A673 (cell line): ENCODE data around the gene AFAP1L1. TPM values are rescaled to one million over a fixed set of nuclear protein-coding genes. Genes with fewer than 3 reads are reported as not detected.

ENCODE experiments used
- BruUV-seq: library from RNA; stranded (reverse); fragments of 400-500 nt; replicated peaks from 2 replicates; lab custom pipeline; 2021; lab: Mats Ljungman, UMichigan
- CTCF ChIA-PET: fragments of 300-600 bp; sonication (Branson Sonifier 250); formaldehyde crosslinking; loops from one replicate; lab custom pipeline; 2022; ENCODE audit warnings: antibody characterized with exemption; lab: Charles Lee
- POLR2A ChIA-PET: fragments of 300-600 bp; sonication (Branson Sonifier 250); formaldehyde crosslinking; loops from one replicate; lab custom pipeline; 2022; ENCODE audit warnings: antibody characterized with exemption; ENCODE audit not compliant: low non-redundant PET; lab: Charles Lee
- DNase-seq: peaks from one replicate; pipeline ENCODE4 v3.0.0-alpha.2; 2015; ENCODE audit warnings: low spot score
- H3K27ac ChIP-seq: fragments of 200-600 bp; sonication (generic); 2 replicates; pipeline ENCODE4 v1.5.1; 2016; ENCODE audit warnings: mixed run types, low read depth, mild to moderate bottlenecking, mixed read lengths, antibody characterized with exemption, low read length; ENCODE audit not compliant: poor library complexity, severe bottlenecking
- H3K27me3 ChIP-seq: fragments of 200-600 bp; sonication (generic); replicated peaks from 2 replicates; pipeline ENCODE4 v1.6.1; 2017; ENCODE audit warnings: mixed run types, low read depth, mild to moderate bottlenecking, mixed read lengths, antibody characterized with exemption, low read length; ENCODE audit not compliant: insufficient read depth, poor library complexity
- H3K36me3 ChIP-seq: fragments of 200-600 bp; sonication (generic); 2 replicates; pipeline ENCODE4 v1.6.1; 2016; ENCODE audit warnings: mixed run types, mild to moderate bottlenecking, mixed read lengths, antibody characterized with exemption, low read length; ENCODE audit not compliant: insufficient read depth, poor library complexity, severe bottlenecking
- H3K4me1 ChIP-seq: fragments of 200-600 bp; sonication (generic); 2 replicates; pipeline ENCODE4 v1.6.1; 2017; ENCODE audit warnings: mixed run types, mild to moderate bottlenecking, mixed read lengths, antibody characterized with exemption, low read length; ENCODE audit not compliant: insufficient read depth, poor library complexity, severe bottlenecking
- H3K4me3 ChIP-seq: fragments of 200-600 bp; sonication (generic); 2 replicates; pipeline ENCODE4 v1.5.1; 2016; ENCODE audit warnings: low read depth, mixed run types, mild to moderate bottlenecking, mixed read lengths, low read length; ENCODE audit not compliant: poor library complexity, severe bottlenecking
- H3K9me3 ChIP-seq: fragments of 200-600 bp; sonication (generic); 2 replicates; pipeline ENCODE4 v1.6.1; 2016; ENCODE audit warnings: mixed run types, low read depth, mild to moderate bottlenecking, mixed read lengths, antibody characterized with exemption, low read length; ENCODE audit not compliant: poor library complexity, severe bottlenecking
- EZH2 ChIP-seq: fragments of 200-600 bp; sonication (generic); IDR thresholded peaks from 2 replicates; pipeline ENCODE4 v1.6.1; 2017; ENCODE audit warnings: borderline replicate concordance, low read depth, mild to moderate bottlenecking, mixed read lengths, antibody characterized with exemption, low read length; ENCODE audit not compliant: poor library complexity, severe bottlenecking
- intact Hi-C: fragments of 100-400 bp; cut with micrococcal nuclease; formaldehyde crosslinking; loops from one replicate; pipeline ENCODE4 v1.10.0; 2022; ENCODE audit not compliant: unreplicated experiment
- total RNA-seq: library from RNA; stranded (reverse); gene quantifications from 2 replicates; pipeline ENCODE4 v1.2.3, GENCODE V29; 2021
- TF ChIP-seq, protein P1 (sequence below): fragments of 300-800, 200-600 bp; sonication (generic); conservative IDR thresholded peaks from 2 replicates; pipeline ENCODE4 v1.5.1; 2017; ENCODE audit warnings: low read depth, mild to moderate bottlenecking, antibody characterized with exemption, low read length, moderate library complexity, mixed read lengths

Gene AFAP1L1
- total RNA-seq, 1 experiment from 2014 or later = 0.21 TPM

GRCh38 chr5:149298163-149298562 is 26.5 kb downstream of the AFAP1L1 start:
- no peak overlapping the region for H3K27ac ChIP-seq
- no peaks in the 10 kb centered on the region for H3K9me3 ChIP-seq
- CTCF ChIA-PET = no interaction called here
- H3K27me3 ChIP-seq = peaks cover 4% of the 10 kb centered on the region
- POLR2A ChIA-PET = no interaction called here
- BruUV-seq = no TSS peak
- no peaks in the 10 kb centered on the region for H3K36me3 ChIP-seq
- TF ChIP-seq, protein P1, sequence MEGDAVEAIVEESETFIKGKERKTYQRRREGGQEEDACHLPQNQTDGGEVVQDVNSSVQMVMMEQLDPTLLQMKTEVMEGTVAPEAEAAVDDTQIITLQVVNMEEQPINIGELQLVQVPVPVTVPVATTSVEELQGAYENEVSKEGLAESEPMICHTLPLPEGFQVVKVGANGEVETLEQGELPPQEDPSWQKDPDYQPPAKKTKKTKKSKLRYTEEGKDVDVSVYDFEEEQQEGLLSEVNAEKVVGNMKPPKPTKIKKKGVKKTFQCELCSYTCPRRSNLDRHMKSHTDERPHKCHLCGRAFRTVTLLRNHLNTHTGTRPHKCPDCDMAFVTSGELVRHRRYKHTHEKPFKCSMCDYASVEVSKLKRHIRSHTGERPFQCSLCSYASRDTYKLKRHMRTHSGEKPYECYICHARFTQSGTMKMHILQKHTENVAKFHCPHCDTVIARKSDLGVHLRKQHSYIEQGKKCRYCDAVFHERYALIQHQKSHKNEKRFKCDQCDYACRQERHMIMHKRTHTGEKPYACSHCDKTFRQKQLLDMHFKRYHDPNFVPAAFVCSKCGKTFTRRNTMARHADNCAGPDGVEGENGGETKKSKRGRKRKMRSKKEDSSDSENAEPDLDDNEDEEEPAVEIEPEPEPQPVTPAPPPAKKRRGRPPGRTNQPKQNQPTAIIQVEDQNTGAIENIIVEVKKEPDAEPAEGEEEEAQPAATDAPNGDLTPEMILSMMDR = no peak
- no peak for TF ChIP-seq EZH2
- no peak overlapping the region for H3K4me3 ChIP-seq
- H3K4me1 ChIP-seq = no peaks in the 10 kb centered on the region
- intact Hi-C loops = no loop called here
- DNase-seq = no peak

DNA sequence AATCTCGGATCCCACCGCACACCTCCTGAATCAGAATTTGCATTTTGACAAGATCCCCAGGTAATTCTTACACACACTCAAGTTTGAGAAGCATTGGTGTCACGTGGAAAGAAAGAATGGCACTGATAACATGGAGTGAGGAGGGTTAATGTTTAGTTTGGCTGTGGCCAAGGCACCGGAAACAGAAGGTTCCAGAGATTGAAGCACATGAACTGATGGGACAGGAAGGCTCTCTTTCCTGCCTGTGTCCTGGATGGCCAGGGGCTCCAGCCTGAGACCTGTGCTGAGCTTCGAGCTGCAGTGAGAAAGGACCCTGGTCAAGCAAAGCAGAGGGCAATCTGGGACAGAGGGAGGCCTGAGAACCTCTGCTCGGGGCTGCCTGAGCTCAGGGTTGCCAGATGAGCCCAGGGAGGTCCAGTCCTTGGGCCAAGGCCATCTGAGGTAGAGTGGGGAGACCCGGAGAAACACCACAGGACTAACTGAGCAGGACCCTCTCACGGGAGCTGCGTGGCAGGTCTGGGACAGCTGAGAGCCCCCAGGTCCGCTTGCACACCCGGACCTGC is 27.3 kb downstream of the AFAP1L1 start:
- no TSS peak for BruUV-seq
- no peak overlapping the region for H3K27ac ChIP-seq
- H3K27me3 ChIP-seq = peaks cover 4% of the 10 kb centered on the region
- intact Hi-C loops = no loop called here
- no peaks in the 10 kb centered on the region for H3K4me1 ChIP-seq
- TF ChIP-seq EZH2 = no peak
- TF ChIP-seq, protein P1 = no peak
- POLR2A ChIA-PET = no interaction called here
- CTCF ChIA-PET = no interaction called here
- H3K9me3 ChIP-seq = no peaks in the 10 kb centered on the region
- DNase-seq = no peak
- no peaks in the 10 kb centered on the region for H3K36me3 ChIP-seq
- no peak overlapping the region for H3K4me3 ChIP-seq

DNA sequence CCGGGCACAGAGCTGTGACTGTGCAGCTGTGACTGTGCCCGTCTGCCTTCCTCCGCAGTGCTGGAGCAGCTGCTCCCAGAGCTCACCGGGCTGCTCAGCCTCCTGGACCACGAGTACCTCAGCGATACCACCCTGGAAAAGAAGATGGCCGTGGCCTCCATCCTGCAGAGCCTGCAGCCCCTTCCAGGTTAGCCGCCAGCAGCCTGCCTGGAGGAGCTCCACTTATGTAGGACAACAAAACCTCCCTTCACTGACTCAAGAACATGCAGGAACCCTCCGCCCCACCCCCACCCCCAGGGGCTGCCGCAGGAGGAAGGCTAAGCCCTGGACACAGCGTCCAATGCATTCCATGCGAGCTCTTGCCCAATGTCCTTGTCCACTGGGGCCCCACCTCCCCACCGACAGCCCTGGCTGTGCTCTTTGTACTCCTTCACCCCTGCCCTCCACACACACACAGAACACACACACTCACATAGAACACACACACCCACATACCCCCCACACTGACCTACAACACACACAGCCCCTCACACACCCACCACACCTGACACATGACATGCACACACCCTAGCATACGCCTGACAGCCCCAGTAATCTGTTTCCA is 27.9 kb downstream of the AFAP1L1 start:
- H3K27ac ChIP-seq = no peak overlapping the region
- no peak overlapping the region for H3K4me3 ChIP-seq
- no TSS peak for BruUV-seq
- H3K36me3 ChIP-seq = no peaks in the 10 kb centered on the region
- H3K9me3 ChIP-seq = no peaks in the 10 kb centered on the region
- intact Hi-C loops = no loop called here
- peaks cover 4% of the 10 kb centered on the region for H3K27me3 ChIP-seq
- TF ChIP-seq, protein P1 = no peak
- TF ChIP-seq EZH2 = no peak
- CTCF ChIA-PET = no interaction called here
- no peaks in the 10 kb centered on the region for H3K4me1 ChIP-seq
- no peak for DNase-seq
- POLR2A ChIA-PET = no interaction called here
